Lower leg skin (tissue), 4 donors: ENCODE results near the gene POLN. TPM values are rescaled to one million over a fixed set of nuclear protein-coding genes. Genes with fewer than 3 reads are reported as not detected.
"Not testable (repeated sequence)": the region's sequence is repeated elsewhere in the genome, so short reads cannot be mapped to it uniquely, and the experiment has no call there.

Experiments used
- DNase-seq, 2 donors: peaks; one replicate each; pipeline ENCODE4 v3.0.0-alpha.2; 2019; ENCODE audit warnings: low spot score in 2 of 2
- H3K4me3 ChIP-seq: fragments of 200-600 bp; sonication (generic); 2 replicates; pipeline ENCODE4 v1.5.1; 2017; ENCODE audit warnings: mild to moderate bottlenecking, low read depth; ENCODE audit not compliant: poor library complexity, severe bottlenecking
- POLR2A ChIP-seq, 2 donors: fragments of 450-650 bp; IDR thresholded peaks; one replicate each; pipeline ENCODE4 v1.6.1; 2016 to 2017; ENCODE audit warnings: antibody characterized with exemption in 2 of 2, mild to moderate bottlenecking in 1 of 2, moderate library complexity in 1 of 2
- WGBS, 2 donors: methylation state at CpG; one replicate each; pipeline ENCODE4 v1.1.5; 2018; 5-methylcytosine and 5-hydroxymethylcytosine counted together
- intact Hi-C: fragments of 100-400 bp; cut with DNase I; formaldehyde crosslinking; loops from one replicate; pipeline ENCODE4 v1.15.0; 2023; ENCODE audit warnings: low total_unique reads
- total RNA-seq, 4 donors: library from RNA; depleted of rRNA; stranded (reverse); fragments of >200 nt; gene quantifications; one replicate each; pipeline ENCODE4 v1.1.0, GENCODE V29; 2016
- TF ChIP-seq, protein P1 (sequence below), 3 donors: fragments of 450-650 bp; IDR thresholded peaks; one replicate each; pipeline ENCODE4 v1.5.1; 2016; ENCODE audit warnings: antibody characterized with exemption in 3 of 3, mild to moderate bottlenecking in 3 of 3, moderate library complexity in 2 of 3

POLN gene
- total RNA-seq, 4 donors from 2014 or later, result 0.30 to 3.3 (median 0.89) TPM

DNA sequence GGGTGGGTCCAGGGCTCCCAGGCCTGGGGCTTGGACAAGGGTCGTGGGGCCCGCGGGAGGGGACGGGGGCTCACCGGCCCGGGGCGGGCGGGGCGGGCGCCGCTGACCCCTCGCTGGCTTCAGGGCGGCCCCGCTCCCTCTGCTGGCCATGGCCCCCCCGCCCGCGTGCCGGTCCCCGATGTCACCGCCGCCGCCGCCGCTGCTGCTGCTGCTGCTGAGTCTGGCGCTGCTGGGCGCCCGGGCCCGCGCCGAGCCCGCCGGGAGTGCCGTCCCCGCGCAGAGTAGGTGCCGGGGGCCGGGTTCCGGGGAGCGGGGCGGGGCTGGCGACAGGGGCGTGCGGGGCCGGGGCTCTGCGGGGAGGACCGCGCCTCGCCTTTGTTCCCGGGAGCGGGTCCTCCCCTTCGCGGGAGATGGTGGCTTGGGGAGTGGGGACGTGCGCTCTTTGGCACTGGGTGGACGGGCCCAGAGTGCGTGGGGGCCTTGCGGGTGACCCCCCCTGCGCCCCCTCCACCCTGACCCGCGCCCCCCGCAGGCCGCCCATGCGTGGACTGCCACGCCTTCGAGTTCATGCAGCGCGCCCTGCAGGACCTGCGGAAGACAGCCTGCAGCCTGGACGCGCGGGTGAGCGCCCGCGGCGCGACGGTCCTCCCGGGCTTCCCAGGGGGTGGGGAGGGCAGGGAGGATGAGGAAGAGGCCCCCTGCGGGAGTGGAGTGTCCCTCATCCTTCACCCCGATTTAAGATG lies 199.5 kb downstream of the POLN start:
- intact Hi-C loops, result no loop called here
- DNase-seq, result peak in 1 of 2 donors; percentile 86
- peak overlapping the region; percentile 31 for H3K4me3 ChIP-seq
- no peak for TF ChIP-seq POLR2A (IDR thresholded peaks at IDR 0.05)
- TF ChIP-seq, protein P1, sequence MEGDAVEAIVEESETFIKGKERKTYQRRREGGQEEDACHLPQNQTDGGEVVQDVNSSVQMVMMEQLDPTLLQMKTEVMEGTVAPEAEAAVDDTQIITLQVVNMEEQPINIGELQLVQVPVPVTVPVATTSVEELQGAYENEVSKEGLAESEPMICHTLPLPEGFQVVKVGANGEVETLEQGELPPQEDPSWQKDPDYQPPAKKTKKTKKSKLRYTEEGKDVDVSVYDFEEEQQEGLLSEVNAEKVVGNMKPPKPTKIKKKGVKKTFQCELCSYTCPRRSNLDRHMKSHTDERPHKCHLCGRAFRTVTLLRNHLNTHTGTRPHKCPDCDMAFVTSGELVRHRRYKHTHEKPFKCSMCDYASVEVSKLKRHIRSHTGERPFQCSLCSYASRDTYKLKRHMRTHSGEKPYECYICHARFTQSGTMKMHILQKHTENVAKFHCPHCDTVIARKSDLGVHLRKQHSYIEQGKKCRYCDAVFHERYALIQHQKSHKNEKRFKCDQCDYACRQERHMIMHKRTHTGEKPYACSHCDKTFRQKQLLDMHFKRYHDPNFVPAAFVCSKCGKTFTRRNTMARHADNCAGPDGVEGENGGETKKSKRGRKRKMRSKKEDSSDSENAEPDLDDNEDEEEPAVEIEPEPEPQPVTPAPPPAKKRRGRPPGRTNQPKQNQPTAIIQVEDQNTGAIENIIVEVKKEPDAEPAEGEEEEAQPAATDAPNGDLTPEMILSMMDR (IDR thresholded peaks at IDR 0.05), result no peak
- WGBS, 2 donors, result 1 to 8% methylated on average over 3 to 41 of the region's 80 CpGs

DNA sequence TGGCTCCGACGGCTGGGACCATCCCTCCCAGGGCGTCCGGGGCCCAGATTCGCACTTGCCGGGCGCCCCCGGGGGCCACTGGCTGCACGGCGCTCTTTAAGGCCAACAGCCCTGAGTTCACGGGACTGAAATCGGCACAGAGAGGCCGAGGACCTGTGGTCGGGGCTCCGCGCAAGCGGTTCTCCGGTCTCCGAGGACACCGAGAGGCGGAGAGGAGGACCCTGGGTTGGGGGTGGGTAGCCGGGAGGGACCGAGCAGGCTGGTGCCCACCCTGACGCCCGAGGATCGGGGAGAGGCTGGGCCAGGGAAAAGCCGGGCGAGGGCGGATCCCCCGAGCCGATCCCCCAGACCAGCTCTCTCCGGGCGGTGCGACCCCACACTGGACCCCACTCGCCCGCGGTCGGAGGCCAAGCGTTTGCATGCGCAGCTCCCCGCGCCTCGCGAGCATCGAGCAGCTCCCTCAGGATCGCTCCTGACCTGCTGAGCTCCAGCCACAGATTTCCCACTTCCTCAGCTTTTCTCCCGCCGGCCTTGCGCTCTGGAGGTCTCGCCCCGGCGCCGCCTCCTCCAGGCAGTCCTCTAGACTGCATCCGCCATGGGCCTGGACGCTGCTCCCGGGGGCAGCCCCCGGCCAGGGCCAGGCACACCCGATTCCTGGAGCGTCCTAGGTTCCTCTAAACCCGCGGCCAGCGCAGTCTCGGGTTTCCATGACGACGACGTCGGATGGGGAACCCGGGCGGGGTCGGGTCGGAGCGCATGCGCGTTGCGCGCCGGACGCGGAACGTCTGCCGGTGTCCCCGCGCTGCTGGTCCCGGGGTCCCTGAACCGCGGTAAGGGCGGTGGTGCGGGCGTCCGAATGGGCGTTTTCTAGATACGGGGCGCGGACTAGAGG lies 200.4 kb downstream of the POLN start:
- peak overlapping the region; percentile 31 for H3K4me3 ChIP-seq
- TF ChIP-seq, protein P1 (IDR thresholded peaks at IDR 0.05), result no peak
- no peak for TF ChIP-seq POLR2A (IDR thresholded peaks at IDR 0.05)
- peak; percentile 49 to 92 for DNase-seq
- 0 to 1% methylated on average over 28 to 30 of the region's 94 CpGs for WGBS, 2 donors
- intact Hi-C loops, result no loop called here

DNA sequence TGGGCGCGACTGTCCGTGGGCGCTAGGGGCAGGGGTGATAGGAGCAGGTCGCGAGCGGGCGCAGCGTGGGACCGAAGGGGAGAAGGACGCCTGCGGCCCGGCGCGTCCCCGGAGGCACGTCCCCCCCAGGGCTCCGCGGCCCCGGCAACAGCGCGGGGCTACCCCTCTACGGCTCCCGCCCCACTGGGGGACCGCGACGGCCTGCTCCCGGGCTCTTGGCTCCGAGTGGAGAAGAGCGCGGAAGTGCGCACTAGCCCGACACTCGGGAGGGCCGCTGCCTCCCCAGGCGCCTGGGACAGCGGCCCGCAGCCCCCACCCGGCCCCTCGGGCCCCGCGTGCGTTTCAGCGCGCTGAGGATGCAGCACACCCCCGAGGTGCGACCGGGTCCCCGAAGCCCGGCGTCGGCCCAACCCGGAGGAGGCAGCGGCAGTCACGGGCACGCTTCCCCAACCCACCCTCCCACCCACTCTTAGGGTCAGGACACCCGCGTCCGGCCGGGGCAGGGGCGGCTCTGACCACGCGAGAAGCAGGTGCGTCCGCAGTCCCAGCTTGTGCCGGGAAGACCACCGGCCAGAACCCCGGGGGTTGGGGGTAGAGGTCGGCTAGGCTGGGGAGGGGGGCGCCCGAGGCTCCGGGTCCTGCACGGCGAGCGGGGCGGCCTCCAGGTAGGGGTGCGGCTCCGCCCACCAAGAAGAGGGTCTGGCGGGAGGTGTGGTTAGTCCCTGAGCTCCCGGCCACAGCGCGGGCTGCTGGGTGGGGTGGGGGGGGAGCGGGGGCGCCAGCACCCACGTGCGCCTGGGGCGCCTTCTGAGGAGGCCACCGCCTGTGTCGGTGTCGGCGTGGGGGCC lies 201.3 kb downstream of the POLN start:
- peak in 1 of 2 donors; percentile 82 for DNase-seq

DNA sequence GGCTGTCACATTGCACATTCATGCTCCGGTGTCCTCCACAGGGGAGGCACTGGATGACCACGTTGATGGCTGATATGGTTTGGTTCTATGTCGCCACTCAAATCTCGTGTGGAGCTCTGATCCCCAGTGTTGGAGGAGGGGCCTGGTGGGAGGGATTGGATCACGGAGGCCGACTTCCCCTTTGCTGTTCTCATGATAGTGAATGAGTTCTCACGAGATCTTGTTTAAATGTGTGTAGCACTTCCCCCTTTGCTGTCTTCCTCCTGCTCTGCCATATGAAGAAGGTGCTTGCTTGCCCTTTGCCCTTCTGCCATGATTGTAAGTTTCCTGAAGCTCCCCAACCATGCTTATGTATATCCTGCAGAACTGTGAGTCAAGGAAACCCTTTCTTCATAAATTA lies 205.1 kb downstream of the POLN start:
- intact Hi-C loops, result no loop called here
- H3K4me3 ChIP-seq, result no peak overlapping the region
- peak in 1 of 2 donors; percentile 60 for DNase-seq
- TF ChIP-seq POLR2A (IDR thresholded peaks at IDR 0.05), result no peak
- WGBS, 2 donors, result 68 to 80% methylated on average over 7 of the region's 7 CpGs

More for the DNA sequence above, 201.3 kb downstream of the POLN start:
- 18% methylated on average over 26 of the region's 91 CpGs; no CpG with 5 or more reads in 1 of the 2 donors for WGBS, 2 donors
- no peak for TF ChIP-seq POLR2A (IDR thresholded peaks at IDR 0.05)
- TF ChIP-seq, protein P1 (IDR thresholded peaks at IDR 0.05), result no peak
- H3K4me3 ChIP-seq, result peak overlapping the region; percentile 31
- intact Hi-C loops, result no loop called here

DNA sequence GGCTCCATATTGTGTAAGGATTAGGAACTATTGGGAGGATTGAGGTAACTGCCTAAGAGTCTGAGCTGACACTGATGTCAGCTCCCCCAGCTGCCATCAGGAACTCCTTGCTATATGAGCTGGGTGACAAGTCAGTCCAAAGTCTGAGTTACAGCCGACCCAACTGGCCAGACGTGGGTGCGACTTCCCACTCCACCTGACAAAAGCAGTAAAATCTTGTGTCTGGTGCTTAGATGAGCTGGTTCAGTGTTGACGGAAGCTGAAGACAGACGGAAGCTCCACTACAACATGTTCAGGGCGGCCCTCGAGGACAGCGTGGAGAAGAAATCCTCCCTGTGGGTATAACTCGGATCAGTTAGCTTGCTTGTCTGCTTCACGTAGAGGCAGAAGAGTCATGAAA lies 205.6 kb downstream of the POLN start:
- DNase-seq, result peak in 1 of 2 donors; percentile 50
- intact Hi-C loops, result no loop called here
- TF ChIP-seq, protein P1 (IDR thresholded peaks at IDR 0.05), result no peak
- TF ChIP-seq POLR2A (IDR thresholded peaks at IDR 0.05), result no peak
- no peak overlapping the region for H3K4me3 ChIP-seq
- WGBS, 2 donors, result 76 to 83% methylated on average over 10 of the region's 10 CpGs

DNA sequence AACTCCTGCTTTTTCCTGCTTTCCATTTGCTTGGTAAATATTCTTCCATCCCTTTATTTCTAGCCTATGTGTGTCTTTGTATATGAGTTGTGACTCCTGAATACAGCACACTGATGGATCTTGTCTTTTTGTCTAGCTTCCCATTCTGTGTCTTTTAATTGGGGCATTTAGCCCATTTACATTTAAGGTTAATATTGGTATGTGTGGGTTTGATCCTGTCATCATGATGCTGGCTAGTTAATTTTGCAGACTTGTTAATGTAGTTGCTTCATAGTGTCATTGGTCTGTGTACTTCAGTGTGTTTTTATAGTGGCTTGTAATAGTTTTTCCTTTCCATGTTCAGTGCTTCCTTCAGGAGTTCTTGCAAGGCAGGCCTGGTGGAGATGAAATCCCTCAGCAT lies 210.8 kb downstream of the POLN start:
- DNase-seq, intact Hi-C loops, H3K4me3 ChIP-seq: not testable (repeated sequence)

DNA sequence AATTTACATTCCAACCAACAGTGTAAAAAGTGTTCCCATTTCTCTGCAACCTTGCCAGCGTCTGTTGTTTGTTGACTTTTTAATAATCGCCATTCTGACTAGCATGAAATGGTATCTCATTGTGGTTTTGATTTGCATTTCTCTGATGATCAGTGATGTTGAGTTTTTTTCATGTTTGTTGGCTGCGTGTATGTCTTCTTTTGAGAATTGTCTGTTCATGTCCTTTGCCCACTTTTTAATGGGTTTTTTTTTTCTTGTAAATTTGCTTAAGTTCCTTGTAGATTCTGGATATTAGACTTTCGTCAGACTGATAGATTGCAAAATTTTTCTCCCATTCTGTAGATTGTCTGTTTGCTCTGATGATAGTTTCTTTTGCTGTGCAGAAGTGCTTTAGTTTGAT lies 214.8 kb downstream of the POLN start:
- intact Hi-C loops, DNase-seq, H3K4me3 ChIP-seq: not testable (repeated sequence)
- 84 to 86% methylated on average over 4 of the region's 4 CpGs for WGBS, 2 donors
